Peyer's patch (tissue), 4 donors: ENCODE results near the gene LUC7L. TPM values are rescaled to one million over a fixed set of nuclear protein-coding genes. Genes with fewer than 3 reads are reported as not detected.
"Not testable (repeated sequence)": the region's sequence is repeated elsewhere in the genome, so short reads cannot be mapped to it uniquely, and the experiment has no call there.

Experiments
- DNase-seq, 3 donors: peaks; one replicate each; pipeline ENCODE4 v3.0.0-alpha.2; 2017 to 2019
- H3K27ac ChIP-seq, 4 donors: fragments of 200-600 bp; sonication (generic); one replicate each; pipeline ENCODE4 v1.5.1; 2016 to 2019
- H3K27me3 ChIP-seq, 2 donors: fragments of 200-600 bp; sonication (generic); one replicate each; pipeline ENCODE4 v1.5.1; 2019
- H3K36me3 ChIP-seq, 3 donors: fragments of 200-600 bp; sonication (generic); one replicate each; pipeline ENCODE4 v1.5.1; 2016 to 2019
- H3K4me1 ChIP-seq, 4 donors: fragments of 200-600 bp; sonication (generic); one replicate each; pipeline ENCODE4 v1.5.1; 2016 to 2019
- H3K4me3 ChIP-seq, 4 donors: fragments of 200-600 bp; sonication (generic); 1 replicate in 3 of 4; 2 replicates in 1 of 4; pipeline ENCODE4 v1.5.1; 2016 to 2019; ENCODE audit warnings: mild to moderate bottlenecking in 1 of 4
- H3K9me3 ChIP-seq, 4 donors: fragments of 200-600 bp; sonication (generic); one replicate each; pipeline ENCODE4 v1.5.1; 2016 to 2019; ENCODE audit warnings: mild to moderate bottlenecking in 1 of 4
- POLR2A ChIP-seq, 2 donors: fragments of 450-650 bp; IDR thresholded peaks; one replicate each; pipeline ENCODE4 v1.5.1; 2017; ENCODE audit warnings: antibody characterized with exemption in 2 of 2, mild to moderate bottlenecking in 2 of 2, moderate library complexity in 2 of 2
- total RNA-seq, 4 donors: library from RNA; depleted of rRNA; stranded (reverse); fragments of >200 nt; gene quantifications; one replicate each; pipeline ENCODE4 v1.1.0, GENCODE V29; 2016
- TF ChIP-seq, protein P1 (sequence below), 6 experiments: fragments of 450-650 bp in 4 of 6; fragments of 200-600 bp in 2 of 6; sonication (generic) in 1 of 6; IDR thresholded peaks; one replicate each; pipeline ENCODE4 v1.5.1; 2017 to 2019; ENCODE audit warnings: antibody characterized with exemption in 6 of 6, mild to moderate bottlenecking in 3 of 6, moderate library complexity in 1 of 6

Gene LUC7L
- total RNA-seq, 4 donors from 2014 or later: 87.6 to 440 (median 156) TPM

- H3K4me1 ChIP-seq, H3K36me3 ChIP-seq, DNase-seq, H3K4me3 ChIP-seq, H3K9me3 ChIP-seq, H3K27ac ChIP-seq: not testable (repeated sequence)
- peaks cover 0 to 35% of the 10 kb centered on the region in 2 donors for H3K27me3 ChIP-seq
Observed at GRCh38 chr16:172374-172941, 56.8 kb downstream of the LUC7L start, which contains the start of gene HBA2. Gene HBA2, plus strand, starts transcription at chr16:172876. Its CDS starts 37 bp downstream, at chr16:172913.

DNA sequence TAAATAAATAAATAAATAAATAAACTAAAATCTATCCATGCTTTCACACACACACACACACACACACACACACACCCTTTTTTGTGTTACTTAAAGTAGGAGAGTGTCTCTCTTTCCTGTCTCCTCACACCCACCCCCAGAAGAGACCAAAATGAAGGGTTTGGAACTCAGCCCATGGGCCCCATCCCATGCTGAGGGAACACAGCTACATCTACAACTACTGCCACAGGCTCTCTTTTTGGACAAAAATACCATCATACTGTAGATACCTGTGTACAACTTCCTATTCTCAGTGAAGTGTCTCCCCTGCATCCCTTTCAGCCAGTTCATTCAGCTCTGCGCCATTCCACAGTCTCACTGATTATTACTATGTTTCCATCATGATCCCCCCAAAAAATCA is 58.5 kb downstream of the LUC7L start:
- Histone ChIP-seq H3K4me3 (no peak overlapping the region), H3K9me3 (no peaks in the 10 kb centered on the region), H3K4me1 (peaks cover 0 to 9% (median 3%) of the 10 kb centered on the region in 4 donors), H3K27ac (no peak overlapping the region), H3K27me3 (peaks cover 0 to 47% of the 10 kb centered on the region in 2 donors), H3K36me3 (no peaks in the 10 kb centered on the region)
- TF ChIP-seq, protein P1, sequence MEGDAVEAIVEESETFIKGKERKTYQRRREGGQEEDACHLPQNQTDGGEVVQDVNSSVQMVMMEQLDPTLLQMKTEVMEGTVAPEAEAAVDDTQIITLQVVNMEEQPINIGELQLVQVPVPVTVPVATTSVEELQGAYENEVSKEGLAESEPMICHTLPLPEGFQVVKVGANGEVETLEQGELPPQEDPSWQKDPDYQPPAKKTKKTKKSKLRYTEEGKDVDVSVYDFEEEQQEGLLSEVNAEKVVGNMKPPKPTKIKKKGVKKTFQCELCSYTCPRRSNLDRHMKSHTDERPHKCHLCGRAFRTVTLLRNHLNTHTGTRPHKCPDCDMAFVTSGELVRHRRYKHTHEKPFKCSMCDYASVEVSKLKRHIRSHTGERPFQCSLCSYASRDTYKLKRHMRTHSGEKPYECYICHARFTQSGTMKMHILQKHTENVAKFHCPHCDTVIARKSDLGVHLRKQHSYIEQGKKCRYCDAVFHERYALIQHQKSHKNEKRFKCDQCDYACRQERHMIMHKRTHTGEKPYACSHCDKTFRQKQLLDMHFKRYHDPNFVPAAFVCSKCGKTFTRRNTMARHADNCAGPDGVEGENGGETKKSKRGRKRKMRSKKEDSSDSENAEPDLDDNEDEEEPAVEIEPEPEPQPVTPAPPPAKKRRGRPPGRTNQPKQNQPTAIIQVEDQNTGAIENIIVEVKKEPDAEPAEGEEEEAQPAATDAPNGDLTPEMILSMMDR (IDR thresholded peaks at IDR 0.05): no peak
- TF ChIP-seq POLR2A (IDR thresholded peaks at IDR 0.05): no peak
- DNase-seq: no peak

- DNase-seq, H3K4me3 ChIP-seq, H3K27ac ChIP-seq, H3K9me3 ChIP-seq, H3K36me3 ChIP-seq: not testable (repeated sequence)
- Histone ChIP-seq H3K4me1 (peaks cover 0 to 16% (median 7%) of the 10 kb centered on the region in 4 donors), H3K27me3 (peaks cover 0 to 49% of the 10 kb centered on the region in 2 donors)
Observed at GRCh38 chr16:170088-170507, 59.2 kb downstream of the LUC7L start.

DNA sequence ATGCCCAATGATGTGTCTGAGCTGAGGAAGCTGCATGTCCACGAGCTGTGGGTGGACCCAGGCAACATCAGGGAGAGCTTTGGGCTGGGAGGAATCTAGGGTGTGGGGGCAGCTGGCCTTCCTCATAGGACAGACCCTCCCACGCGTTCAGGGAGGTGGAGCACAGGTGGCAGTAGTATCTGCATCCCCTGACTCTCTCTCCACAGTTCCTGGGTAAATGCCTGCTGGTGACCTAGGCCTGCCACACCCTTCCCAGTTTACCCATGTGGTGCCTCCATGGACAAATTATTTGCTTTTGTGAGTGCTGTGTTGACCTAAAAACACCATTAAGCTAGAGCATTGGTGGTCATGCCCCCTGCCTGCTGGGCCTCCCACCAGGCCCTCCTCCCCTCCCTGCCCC is 60.2 kb downstream of the LUC7L start:
- no peak for DNase-seq
- Histone ChIP-seq H3K27ac (no peak overlapping the region), H3K36me3 (no peaks in the 10 kb centered on the region), H3K9me3 (no peaks in the 10 kb centered on the region), H3K4me3 (no peak overlapping the region), H3K4me1 (peaks cover 0 to 18% (median 8%) of the 10 kb centered on the region in 4 donors), H3K27me3 (peaks cover 0 to 49% of the 10 kb centered on the region in 2 donors)
- no peak for TF ChIP-seq POLR2A (IDR thresholded peaks at IDR 0.05)
- TF ChIP-seq, protein P1 (IDR thresholded peaks at IDR 0.05): no peak

- no peak for DNase-seq
- Histone ChIP-seq H3K4me1 (peaks cover 0 to 18% (median 8%) of the 10 kb centered on the region in 4 donors), H3K27me3 (peaks cover 0 to 49% of the 10 kb centered on the region in 2 donors), H3K36me3 (no peaks in the 10 kb centered on the region), H3K4me3 (no peak overlapping the region), H3K9me3 (no peaks in the 10 kb centered on the region), H3K27ac (no peak overlapping the region)
- no peak for TF ChIP-seq POLR2A (IDR thresholded peaks at IDR 0.05)
- TF ChIP-seq, protein P1 (IDR thresholded peaks at IDR 0.05): no peak
Observed at GRCh38 chr16:168424-168823, 60.8 kb downstream of the LUC7L start.

DNA sequence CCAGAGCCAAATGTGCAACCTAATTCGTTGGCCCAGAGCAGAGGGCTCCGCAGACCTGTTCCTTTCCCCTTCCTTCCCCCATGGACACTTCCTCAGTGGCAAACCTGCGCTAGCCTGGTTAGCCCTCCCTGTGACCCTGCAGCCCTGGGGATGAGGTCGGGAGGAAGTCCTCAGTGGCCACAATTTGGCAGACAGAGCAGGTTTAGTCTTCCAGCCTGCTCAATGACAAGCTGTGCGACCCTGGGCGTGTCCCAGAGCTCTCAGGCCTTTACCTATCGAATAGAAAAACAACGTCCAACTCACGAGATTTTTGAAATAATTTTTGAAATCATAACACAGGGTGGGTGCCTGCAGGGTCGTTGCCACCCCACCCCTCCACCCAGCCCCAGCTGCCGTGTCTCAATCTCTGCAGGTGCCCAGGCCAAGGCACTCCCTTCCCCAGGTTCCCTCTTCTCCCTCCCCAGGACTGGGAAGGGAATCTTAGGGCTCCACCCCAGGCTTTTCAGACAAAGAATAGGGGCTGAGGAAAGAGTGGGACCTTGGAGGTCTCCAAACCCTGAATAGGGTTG is 62.0 kb downstream of the LUC7L start:
- Histone ChIP-seq H3K36me3 (no peaks in the 10 kb centered on the region), H3K4me1 (peaks cover 0 to 18% (median 8%) of the 10 kb centered on the region in 4 donors), H3K27me3 (peaks cover 0 to 49% of the 10 kb centered on the region in 2 donors)

More for the DNA sequence above, 62.0 kb downstream of the LUC7L start:
- H3K9me3 ChIP-seq: no peaks in the 10 kb centered on the region
- no peak overlapping the region for H3K4me3 ChIP-seq
- no peak for TF ChIP-seq POLR2A (IDR thresholded peaks at IDR 0.05)
- TF ChIP-seq, protein P1 (IDR thresholded peaks at IDR 0.05): no peak
- H3K27ac ChIP-seq: no peak overlapping the region
- DNase-seq: no peak
